ENCODE measurements around the gene ARRDC1.
"Not testable (repeated sequence)": the region's sequence is repeated elsewhere in the genome, so short reads cannot be mapped to it uniquely, and the experiment has no call there.

The ARRDC1 gene, protein sequence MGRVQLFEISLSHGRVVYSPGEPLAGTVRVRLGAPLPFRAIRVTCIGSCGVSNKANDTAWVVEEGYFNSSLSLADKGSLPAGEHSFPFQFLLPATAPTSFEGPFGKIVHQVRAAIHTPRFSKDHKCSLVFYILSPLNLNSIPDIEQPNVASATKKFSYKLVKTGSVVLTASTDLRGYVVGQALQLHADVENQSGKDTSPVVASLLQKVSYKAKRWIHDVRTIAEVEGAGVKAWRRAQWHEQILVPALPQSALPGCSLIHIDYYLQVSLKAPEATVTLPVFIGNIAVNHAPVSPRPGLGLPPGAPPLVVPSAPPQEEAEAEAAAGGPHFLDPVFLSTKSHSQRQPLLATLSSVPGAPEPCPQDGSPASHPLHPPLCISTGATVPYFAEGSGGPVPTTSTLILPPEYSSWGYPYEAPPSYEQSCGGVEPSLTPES

DNA sequence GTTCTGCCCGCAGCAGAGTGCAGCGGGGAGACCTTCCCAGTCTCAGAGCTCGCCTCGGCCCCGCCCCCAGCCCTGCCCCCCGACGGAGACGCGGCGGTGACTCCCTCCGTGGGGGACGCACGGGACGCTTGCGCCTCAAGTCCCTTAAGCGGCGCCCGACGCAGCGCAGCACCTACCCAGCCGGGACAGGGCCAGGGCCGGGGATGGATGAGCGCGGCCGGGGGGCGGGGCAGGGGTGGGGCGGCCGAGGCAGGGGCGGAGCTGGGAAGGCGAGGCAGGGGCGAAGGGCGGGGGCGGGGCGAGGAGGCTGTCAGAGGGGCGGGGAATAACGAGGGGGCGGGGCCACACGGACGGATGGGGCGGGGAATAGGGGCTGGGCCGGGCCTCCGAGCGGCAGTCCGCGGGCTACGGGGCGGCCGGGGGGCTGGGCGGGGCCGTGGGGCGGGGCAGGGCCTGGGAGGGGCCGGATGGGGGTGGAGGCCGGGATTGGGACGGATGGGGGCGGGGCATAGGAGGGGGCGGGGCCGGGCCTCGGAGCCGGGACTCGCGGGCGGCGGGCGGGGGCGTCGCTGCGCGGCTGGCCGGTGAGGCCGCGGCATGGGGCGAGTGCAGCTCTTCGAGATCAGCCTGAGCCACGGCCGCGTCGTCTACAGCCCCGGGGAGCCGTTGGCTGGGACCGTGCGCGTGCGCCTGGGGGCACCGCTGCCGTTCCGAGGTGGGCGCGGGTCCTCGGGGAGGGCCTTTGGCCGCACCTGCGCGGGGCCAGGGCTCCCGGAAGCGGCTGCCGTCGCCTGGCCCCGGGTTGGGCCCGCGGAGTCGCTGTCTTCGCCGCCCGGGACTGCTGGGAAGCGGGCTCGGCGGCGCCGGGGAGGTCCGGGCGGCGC lies at the start of gene ARRDC1:
Gene ARRDC1, plus strand, starts transcription at position 566 of the 884 bp plus-strand sequence. Its CDS starts 32 bp downstream, at position 598.
- peak; percentile 92 for DNase-seq (ENCODE audit: low spot score)

GRCh38 chr9:137556069-137556838 lies 49.2 kb upstream of the ARRDC1 start:
- peak; percentile 39 for DNase-seq (ENCODE audit: low spot score)

GRCh38 chr9:137558127-137558526 lies 47.4 kb upstream of the ARRDC1 start:
- DNase-seq (ENCODE audit: low spot score) = no peak

GRCh38 chr9:137564134-137564533 lies 41.4 kb upstream of the ARRDC1 start:
- no peak for DNase-seq (ENCODE audit: low spot score)

DNA sequence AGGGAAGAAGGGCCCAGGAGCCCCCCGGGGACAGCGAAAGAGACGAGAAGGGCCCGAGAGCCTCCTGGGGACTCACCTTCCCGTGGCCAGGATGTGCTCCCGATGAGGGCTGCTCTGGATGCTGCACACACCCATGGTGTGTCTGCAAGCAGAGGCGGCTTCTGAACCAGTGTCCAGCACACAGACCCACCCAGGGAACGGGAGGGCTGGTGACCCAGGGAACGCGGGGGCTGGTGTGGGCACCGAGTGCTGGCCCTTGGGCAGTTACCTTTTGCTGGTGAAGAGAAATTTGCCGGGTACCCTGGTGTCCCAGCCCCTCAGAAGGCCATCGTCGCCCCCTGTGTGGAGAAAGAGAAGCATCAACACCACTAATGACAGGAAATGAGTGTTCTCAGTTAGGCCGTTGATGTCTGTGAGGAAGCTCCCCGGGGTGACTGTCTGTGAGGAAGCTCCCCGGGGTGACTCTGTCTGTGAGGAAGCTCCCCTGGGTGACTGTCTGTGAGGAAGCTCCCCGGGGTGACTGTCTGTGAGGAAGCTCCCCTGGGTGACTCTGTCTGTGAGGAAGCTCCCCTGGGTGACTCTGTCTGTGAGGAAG lies 40.6 kb upstream of the ARRDC1 start:
- DNase-seq (ENCODE audit: low spot score) = no peak

GRCh38 chr9:137568445-137568844 lies 37.0 kb upstream of the ARRDC1 start:
- not testable (repeated sequence) for DNase-seq (ENCODE audit: low spot score)

- no peak for DNase-seq (ENCODE audit: low spot score)
These were observed 35.8 kb upstream of the ARRDC1 start for GRCh38 chr9:137569609-137570203.

DNA sequence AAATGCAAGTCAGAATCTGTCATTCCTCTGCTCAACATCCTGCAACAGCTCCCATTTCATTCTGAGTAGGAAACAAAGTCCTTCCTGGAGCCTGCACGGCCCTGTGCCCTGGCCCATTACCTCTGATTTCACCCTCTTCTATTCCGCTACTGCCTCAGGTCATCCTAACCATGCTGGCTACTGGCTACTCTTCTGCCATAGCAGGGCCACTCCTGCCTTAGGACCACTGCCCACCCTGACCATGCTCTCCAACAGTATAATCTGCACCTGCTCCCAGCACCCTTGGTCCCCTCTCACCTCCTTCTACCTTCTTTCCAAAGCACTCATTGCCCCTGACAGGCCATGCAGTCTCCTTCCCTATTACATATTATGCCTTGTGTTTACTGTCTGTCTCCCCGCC lies 34.9 kb upstream of the ARRDC1 start:
- no peak for DNase-seq (ENCODE audit: low spot score)

DNA sequence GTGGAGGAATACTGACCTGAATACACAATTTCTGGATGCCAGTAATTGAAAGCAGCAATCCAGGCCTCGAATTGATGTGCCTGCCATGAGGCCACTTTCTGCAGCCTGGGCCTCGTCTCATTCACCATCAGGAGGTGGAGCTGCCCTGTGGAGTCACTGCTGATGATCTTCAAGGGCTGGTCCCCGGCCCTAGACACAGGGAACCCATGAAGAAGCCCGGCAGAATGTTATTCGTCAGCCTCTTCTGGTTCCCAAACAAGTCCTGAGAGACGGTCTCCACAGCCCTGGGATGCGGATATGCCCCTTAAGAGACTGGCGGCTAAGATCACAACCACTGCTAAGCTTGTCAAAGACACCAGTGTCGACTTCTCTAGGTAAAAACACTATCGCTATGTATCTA lies 31.3 kb upstream of the ARRDC1 start:
- DNase-seq (ENCODE audit: low spot score) = no peak

GRCh38 chr9:137575364-137575715 lies 30.1 kb upstream of the ARRDC1 start:
- DNase-seq (ENCODE audit: low spot score) = no peak

DNA sequence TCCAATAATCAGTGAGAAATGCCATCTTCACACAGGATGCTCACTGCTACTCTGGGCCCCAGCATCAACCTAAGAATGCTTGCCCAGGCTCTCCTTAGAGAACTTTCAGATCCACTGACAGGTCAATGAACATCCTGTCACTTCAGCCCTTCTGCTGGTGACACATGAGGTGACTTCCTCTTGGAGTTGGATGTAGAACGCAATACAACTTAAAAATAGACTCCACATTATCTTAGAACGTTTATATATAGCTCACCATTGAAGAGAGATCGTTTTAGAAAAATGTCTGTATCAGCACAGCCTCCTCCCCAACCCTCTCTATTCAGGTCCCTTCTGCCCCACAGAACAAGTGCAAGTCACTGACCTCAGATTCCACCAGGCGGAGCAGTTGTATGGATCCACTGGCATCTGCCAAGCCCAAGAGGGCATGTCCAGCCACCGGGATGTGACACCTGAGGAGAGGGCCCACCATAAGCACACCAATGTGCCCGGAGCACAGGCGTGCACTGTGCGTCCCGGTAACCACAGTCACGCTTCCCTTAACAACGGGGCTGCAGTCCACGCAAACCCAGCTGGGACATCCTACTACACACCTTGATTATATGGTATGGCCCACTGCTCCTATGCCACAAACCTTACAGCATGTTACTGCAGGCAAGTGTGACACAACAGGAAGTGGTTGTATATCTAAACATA lies 29.6 kb upstream of the ARRDC1 start:
- no peak for DNase-seq (ENCODE audit: low spot score)

- DNase-seq (ENCODE audit: low spot score) = peak; percentile 96
These were observed 26.8 kb upstream of the ARRDC1 start, which contains the start of gene DPH7 for GRCh38 chr9:137578518-137579258. TSS of gene DPH7 (minus strand) at chr9:137578925. CDS start at chr9:137578777, 148 bp downstream.

DNA sequence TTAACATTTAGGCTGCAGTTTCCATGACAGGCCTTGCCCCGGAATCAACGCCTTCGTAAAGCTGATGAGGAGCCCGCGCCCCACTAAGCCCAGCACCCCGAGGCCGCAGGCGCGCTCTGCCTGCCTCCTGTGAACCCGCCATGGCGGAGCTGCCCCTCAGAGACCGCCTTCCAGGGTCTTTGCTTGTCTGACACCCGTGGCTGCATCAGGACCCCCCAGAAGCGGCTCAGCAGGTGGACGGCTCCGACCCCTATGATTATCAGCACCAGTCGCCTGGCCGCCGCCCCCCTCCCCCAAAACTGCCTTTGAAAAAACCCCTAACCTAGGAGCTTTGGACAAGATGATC lies 26.3 kb upstream of the ARRDC1 start:
- no peak for DNase-seq (ENCODE audit: low spot score)

GRCh38 chr9:137580209-137580953 lies 25.1 kb upstream of the ARRDC1 start:
- DNase-seq (ENCODE audit: low spot score) = no peak

DNA sequence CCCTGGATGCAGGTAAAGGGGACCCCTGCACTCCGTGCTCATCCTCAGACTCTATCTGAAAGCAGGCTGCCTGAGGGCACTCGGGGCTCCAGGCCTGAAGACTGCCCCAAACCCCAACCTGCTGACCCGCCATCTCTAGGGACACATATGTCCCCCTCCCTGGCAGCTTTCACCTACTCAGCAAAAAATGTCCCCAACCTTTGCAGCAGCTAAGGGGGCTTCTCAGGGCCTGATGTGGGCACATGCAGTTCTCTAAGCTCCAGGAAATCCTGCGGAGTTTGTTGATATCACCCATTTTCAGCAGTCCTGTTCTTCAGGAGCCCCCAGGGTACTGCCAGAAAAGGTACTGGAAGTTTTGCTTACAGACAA lies 24.5 kb upstream of the ARRDC1 start:
- DNase-seq (ENCODE audit: low spot score) = no peak

GRCh38 chr9:137581361-137582285 lies 23.9 kb upstream of the ARRDC1 start:
- no peak for DNase-seq (ENCODE audit: low spot score)

DNA sequence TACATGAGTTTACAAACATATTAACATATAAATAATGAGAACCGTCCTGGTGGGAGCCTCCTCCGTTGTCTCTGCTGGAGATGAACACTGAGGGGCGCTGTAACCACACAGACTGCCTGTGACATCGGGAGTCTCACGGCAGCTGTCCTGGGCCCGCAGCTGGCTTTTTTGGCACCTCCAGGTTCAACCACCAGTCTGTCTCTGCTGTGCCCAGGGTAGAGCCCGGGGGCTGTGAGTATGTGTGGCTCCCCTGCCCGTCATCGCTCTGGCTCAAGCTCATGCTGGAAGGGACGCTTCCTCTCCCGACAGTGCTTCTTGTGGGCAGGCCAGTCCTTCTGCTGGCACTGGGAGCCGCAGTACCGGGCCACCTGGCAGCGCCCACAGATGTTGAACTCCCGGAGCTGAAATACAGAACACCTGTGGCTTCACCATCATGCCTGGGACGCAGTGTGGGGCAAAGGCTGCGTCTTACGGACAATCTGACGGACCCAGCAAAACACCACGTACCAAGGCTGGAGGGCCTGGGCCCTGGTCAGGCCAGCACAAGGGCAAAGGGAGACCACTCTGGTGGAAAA lies 23.1 kb upstream of the ARRDC1 start:
- DNase-seq (ENCODE audit: low spot score) = no peak

DNA sequence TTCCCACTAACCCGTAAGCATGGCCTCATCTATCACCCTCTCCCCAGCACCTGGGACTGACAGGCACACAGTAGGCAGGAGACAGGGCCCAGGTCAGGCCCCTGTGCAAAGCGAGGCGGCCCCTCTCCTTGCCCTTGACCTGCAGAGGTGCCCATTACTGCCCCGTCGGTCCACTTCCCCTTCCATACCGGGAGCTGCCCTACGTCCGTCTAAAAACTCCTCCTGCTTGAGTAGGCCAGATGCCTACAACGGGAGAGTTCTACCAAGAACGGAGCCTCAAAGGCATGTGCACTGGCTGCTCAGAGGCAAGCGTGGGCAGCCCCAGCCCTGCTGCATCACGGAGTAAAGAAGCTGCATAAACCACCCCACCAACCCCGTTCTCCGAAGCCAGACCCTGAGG lies 22.1 kb upstream of the ARRDC1 start:
- DNase-seq (ENCODE audit: low spot score) = no peak

Measured in LoVo (cell line).